PC-9 (cell line): Measurements from ENCODE around the gene HSD17B2.

ENCODE experiments used
- CTCF ChIP-seq: fragments of 200-600 bp; sonication (generic); conservative IDR thresholded peaks from 2 replicates; pipeline ENCODE4 v1.6.1; 2017; ENCODE audit warnings: mixed run types, antibody characterized with exemption, mild to moderate bottlenecking, moderate library complexity
- EZH2 ChIP-seq: fragments of 200-600 bp; sonication (generic); IDR thresholded peaks from 2 replicates; pipeline ENCODE4 v1.8.0; 2017; ENCODE audit warnings: antibody characterized with exemption, low read depth

GRCh38 chr16:82108100-82108499 is 73.0 kb downstream of the HSD17B2 start:
- no peak for TF ChIP-seq CTCF
- no peak for TF ChIP-seq EZH2
